ENCODE data around the gene CCNE1.

The CCNE1 gene

GRCh38 chr19:29810504-29810871 is 1.3 kb upstream of the CCNE1 start:
- peak in 2 of 10 donors; percentile 25 to 68 for DNase-seq
- intact Hi-C loops (cut with DNase I) = no loop called here

DNA sequence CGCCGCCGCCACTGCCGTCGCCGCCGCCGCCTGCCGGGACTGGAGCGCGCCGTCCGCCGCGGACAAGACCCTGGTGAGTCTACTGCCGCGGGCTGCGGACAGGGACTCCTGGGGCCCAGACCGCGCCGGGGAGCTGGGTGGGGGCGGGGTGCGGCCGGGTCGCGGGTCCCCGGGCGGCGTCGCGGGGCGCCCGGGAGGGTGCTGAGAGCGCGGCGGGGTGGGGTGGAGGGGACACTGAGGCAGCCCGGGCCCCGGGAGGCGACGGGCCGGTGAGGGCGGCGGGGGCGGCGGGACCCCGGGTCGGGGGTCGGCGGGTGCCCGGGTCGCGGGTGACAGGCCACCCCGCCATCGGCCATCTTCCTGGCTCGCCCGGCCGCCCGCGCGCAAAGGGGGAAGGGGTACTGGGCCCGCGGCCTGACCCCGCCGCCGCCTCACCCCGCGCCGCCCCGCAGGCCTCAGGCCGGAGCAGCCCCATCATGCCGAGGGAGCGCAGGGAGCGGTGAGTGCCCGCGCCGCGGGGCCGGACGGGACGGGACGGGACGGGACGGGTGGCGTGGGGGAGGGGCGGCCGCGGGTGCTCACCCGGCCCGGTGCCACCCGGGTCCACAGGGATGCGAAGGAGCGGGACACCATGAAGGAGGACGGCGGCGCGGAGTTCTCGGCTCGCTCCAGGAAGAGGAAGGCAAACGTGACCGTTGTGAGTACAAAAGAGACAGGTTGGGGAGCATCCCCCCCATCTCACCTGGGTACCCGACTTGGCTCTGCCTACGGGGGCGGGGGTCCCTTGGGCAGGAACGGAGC is 489 bp downstream of the CCNE1 start:
- peak in 3 of 10 donors; percentile 18 to 80 (median 21) for DNase-seq
- intact Hi-C loops (cut with DNase I) = no loop called here

DNA sequence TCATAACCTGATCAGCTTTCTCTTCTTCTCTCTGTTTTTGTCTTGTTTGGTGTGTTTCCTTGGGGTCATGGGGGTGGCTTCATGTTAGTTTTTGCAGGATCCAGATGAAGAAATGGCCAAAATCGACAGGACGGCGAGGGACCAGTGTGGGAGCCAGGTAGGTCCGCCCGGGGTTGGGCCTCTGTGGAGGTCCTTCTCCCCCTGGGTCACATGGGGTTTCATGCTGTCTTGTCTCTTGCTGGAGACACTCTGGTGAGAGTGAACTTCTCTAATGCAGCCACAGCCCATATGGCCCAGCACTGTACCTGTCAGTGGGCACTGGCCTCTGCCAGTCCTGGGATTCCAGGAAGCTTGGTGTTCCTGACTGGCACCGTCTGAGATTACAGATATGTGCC is 1.1 kb downstream of the CCNE1 start:
- DNase-seq = peak in 1 of 10 donors; percentile 61

GRCh38 chr19:29813642-29814041 is 1.9 kb downstream of the CCNE1 start:
- intact Hi-C loops (cut with DNase I) = no loop called here
- DNase-seq = peak in 1 of 10 donors; percentile 27

More for the DNA sequence above, 1.1 kb downstream of the CCNE1 start:
- intact Hi-C loops (cut with DNase I) = no loop called here

GRCh38 chr19:29815231-29815630 is 3.4 kb downstream of the CCNE1 start:
- intact Hi-C loops (cut with DNase I) = no loop called here
- DNase-seq = peak in 1 of 10 donors; percentile 21

- intact Hi-C loops (cut with DNase I) = no loop called here
- DNase-seq = no peak
These were observed 5.5 kb downstream of the CCNE1 start for GRCh38 chr19:29817316-29817715.

DNA sequence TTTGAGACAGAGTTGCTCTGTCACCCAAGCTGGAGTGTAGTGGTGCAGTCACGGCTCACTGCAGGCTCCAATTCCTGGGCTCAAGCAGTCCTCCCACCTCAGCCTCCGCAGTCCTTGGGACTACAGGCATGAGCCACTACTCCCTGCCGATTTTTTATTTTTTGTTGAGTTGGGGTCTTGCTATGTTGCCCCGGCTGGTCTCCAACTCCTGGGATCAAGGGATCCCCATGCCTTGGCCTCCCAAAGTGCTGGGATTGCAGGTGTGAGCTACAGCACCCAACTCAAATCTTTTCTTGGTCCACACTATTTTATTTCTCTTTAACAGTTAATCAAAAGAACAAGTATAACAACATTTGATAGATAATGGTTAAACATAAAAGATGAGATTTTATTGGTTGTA is 7.5 kb downstream of the CCNE1 start:
- DNase-seq = no peak
- intact Hi-C loops (cut with DNase I) = no loop called here

DNA sequence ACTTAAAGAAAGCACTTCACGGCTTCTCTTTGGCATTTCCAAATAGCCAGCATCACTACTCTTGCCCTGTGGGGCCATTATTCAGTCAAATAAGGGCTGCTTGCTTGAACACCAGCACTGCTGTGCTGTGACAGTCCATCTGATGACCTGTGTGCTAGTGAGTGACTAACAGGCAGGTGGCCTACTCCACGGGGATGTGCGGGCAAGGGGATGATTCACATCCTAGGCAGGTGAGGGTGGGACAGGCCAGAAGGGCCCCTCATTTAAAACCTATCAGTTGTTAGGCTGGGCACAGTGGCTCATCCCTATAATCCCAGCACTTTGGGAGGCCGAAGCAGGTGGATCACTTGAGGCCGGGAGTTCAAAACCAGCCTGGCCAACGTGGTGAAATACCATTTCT is 8.2 kb downstream of the CCNE1 start:
- intact Hi-C loops (cut with DNase I) = loop anchor here (10.0 kb wide), 1 partner anchor 55 kb away; no protein-coding TSS in a partner anchor
- DNase-seq = peak in 1 of 10 donors; percentile 25

GRCh38 chr19:29823581-29824330 is 12.0 kb downstream of the CCNE1 start:
- intact Hi-C loops (cut with DNase I) = loop anchor here (10.0 kb wide), 1 partner anchor 59 kb away; no protein-coding TSS in a partner anchor
- DNase-seq = peak in 3 of 10 donors; percentile 50 to 64 (median 61)

- intact Hi-C loops (cut with DNase I) = loop anchor here (10.0 kb wide), 1 partner anchor 60 kb away; no protein-coding TSS in a partner anchor
- peak in 2 of 10 donors; percentile 25 to 29 for DNase-seq
These were observed 13.5 kb downstream of the CCNE1 start for GRCh38 chr19:29825263-29825662.

DNA sequence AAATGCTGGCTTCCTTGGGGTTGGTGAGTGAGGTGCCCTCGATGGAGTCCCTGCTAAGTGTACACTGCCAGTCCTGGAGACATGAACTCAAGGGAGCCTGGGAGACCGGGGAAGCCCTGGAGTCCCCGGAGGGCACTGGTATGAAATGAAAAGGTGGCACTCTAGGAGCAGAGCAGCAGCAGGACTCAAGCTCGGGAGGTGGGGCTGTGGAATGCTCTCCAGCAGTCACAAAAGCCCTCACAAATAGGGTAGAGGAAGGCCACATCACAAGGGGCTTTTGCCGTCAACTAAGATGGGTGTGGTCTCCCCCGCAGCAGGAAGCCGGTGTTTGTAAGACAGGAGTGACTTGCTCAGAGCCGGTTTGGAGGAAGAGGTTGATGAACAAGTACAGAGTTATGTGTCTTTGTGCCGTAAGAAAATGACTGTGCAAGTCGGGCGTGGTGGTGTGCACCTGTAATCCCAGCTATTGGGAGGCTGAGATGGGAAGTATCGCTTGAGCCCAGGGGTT is 19.3 kb downstream of the CCNE1 start:
- peak in 2 of 10 donors; percentile 34 to 55 for DNase-seq
- intact Hi-C loops (cut with DNase I) = no loop called here

DNA sequence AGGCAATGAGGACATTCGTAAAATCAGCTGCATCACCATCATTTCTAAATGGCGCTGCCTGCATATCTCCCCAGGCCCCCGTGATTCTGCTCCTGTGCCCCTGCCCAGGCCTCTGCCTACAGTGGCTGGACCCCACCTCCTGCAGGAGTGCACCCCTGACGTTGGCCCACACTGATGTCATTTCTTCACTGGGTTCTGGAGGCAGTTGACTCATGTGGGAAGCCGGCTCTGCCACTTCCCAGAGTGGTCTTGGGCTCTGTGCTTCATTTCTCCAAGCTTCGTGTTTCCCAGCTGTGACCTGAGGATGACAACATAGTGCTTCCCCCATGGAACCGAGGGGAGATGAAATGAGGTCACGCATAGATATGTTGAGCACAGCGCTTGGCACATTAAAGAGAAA is 19.9 kb downstream of the CCNE1 start:
- intact Hi-C loops (cut with DNase I) = no loop called here
- peak in 1 of 10 donors; percentile 36 for DNase-seq

GRCh38 chr19:29832801-29833200 is 21.0 kb downstream of the CCNE1 start:
- peak in 2 of 10 donors; percentile 13 to 77 for DNase-seq
- intact Hi-C loops (cut with DNase I) = no loop called here

GRCh38 chr19:29833614-29834261 is 21.9 kb downstream of the CCNE1 start:
- intact Hi-C loops (cut with DNase I) = no loop called here
- peak in 2 of 10 donors; percentile 59 to 77 for DNase-seq

DNA sequence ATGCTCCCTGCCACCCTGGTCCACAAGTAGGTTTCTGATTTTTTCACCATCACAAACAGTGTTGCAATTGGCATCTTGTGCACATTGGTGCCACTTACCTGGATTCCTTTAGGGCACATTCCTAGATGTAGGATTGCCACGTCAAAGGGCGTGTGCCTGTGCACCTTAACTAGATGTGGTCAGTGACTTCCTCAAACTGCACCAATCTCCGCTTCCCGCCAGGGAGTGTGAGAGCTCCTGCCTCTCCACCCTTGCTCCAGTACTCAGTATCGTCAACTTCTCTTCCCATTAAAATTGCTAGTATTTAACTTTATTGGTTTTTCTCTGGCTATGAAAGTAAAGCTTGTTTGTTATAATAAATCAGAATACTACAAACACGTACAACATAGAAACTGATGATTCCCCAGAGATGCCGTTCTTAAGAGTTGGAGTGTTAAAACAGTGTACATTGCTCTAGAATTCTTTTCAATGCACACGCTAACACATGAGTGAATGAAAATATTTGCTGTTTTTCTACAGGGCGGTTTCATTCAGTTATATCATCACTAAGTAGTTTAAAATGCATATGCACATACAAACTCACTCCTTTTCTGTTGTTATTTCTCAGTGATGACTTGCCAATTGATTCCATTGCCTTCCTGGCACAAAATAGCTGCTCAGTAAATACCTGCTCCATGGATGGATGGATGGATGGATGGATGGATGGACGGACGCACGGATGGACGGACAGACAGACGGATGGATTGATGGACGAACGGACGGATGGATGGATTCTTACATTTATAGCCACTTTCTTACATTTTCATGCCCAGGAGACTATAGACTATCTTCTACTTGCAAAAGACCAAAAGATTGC is 23.4 kb downstream of the CCNE1 start:
- intact Hi-C loops (cut with DNase I) = no loop called here
- peak in 2 of 10 donors; percentile 9 to 54 for DNase-seq

DNA sequence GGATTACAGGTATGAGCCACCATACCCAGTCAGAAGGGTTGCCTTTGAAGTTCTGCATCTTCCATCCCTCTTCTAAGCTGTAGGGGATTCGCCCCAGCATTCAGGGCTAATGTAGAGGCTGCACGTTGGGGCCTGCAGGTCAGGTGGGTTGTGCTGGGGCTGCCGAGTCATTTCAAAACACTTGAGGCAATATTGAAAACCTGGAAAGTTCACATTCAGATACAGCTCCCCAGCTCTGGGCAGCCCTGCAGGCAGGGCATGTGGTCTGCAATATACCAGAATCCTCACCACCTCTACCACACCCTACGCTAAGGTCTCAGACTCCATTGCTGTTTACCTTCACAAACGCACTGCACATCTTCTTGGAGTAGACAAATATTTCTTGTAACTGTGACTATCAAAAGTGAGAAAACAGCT is 24.6 kb downstream of the CCNE1 start:
- DNase-seq = no peak
- intact Hi-C loops (cut with DNase I) = no loop called here

DNA sequence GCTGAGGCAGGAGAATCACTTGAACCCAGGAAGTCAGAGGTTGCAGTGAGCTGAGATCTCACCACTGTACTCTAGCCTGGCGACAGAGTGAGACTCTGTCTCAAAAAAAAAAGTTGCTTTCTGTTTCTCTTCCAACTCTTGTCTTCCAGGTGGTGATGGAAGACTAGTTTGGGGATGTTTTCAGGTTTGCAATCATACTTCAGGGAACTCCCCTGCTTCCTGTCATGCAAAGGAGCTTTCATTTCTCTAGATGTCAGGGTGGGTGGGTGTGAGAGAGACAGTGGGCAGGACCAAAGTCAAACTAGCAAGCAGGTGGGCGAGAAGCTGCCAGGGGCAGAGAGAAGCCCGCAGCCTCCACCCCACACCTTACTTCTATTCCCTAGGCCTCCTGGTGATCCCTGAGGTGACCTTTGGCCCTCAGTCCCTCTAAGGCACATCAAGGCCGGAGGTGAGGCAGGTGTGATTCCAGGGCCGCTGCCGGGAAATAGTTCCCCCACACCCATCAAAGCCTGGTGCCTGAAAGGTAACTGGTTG is 25.7 kb downstream of the CCNE1 start:
- intact Hi-C loops (cut with DNase I) = no loop called here
- peak in 2 of 10 donors; percentile 5 to 24 for DNase-seq

GRCh38 chr19:29837996-29838395 is 26.2 kb downstream of the CCNE1 start:
- intact Hi-C loops (cut with DNase I) = no loop called here
- DNase-seq = peak in 1 of 10 donors; percentile 9
